ENCODE results near the gene PROP1.
"Not testable (repeated sequence)": the region's sequence is repeated elsewhere in the genome, so short reads cannot be mapped to it uniquely, and the experiment has no call there.

Gene PROP1

DNA sequence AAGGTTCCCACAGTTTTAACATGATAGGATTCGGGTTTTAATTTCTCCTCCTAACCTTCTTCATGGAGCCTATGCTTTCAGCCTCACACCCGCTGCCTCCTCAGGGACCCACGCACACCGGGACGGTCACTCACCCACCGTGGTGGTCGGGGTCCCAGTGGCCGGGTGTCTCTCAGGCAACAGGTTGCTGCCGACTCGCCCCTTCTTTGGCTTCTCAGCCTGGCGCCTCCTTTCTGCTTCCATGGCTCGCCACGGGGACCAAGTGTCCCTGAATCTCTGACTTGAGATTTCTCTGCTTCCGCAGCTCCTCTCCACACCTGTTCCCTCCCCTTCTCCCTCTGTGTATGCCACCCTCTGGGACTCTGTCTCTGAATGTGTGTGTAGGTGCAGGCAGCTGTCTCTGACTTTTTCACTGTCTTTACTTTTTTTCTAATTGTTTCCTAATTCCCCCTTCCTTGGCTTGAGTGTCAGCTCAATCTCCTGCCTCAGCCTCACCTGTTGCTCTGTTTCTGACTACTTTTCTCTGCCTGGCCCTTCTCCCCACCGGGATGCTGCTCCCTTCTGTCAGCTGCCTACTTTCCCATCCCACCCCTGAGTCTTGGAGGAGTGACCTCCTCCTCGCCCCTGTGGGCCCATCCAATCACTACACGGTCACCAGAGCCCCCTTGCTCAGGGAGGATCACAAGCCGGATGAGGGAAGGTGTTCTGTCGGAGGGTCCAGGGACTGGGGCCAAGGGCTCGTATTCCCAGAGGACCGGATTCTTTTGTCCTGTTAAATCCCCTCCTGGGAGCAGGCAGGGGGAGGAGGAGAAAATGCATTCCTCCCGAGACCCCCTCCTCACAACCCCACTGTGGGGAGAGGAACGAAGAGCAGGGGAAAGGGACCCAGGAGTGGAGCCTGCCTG is at the start of gene PROP1:
Gene PROP1 (minus strand): TSS at position 552 of the 905 bp plus-strand sequence. CDS start 309 bp downstream, at position 243.
- no peak for DNase-seq (ENCODE audit: low read depth in 1 of 2, low spot score in 1 of 2)
- in situ Hi-C loops (cut with HindIII; ENCODE audit: low pct_unique_long_range_greater_than_20kb, low sequenced_read_pairs) = no loop called here
- TF ChIP-seq JUND (IDR thresholded peaks at IDR 0.05; ENCODE audit: low read depth) = no peak

DNA sequence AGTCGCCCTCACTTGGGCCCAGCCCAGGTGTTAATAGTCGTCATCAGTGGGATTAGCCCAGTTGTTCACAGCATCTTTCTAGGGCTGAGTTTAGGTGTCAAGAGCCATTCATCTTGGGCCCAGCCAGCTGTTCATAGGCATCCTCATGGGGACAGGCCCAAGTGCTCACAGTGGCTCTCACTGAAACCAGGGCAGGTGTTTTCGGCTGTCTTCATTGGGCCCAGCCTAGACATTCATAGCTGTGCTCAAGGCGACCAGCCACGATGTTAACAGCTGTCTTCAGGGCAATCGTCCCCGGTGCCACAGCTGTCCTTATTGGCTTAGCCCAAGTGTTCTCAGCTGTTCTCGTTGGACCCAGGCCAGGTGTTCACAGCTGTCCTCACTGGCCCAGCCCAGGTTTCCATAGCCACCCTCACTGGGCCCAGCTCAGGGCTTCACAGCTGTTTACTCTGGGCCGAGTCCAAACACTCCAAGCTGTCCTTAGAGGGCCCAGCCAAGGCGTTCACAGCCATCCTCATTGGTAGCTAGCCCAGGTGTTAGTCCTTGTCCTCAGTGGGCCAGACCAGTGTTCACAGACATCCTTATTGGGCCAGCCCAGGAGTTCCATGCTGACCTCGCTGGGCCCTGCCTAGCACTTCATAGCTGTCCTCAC is 23.5 kb upstream of the PROP1 start:
- DNase-seq (ENCODE audit: low read depth in 1 of 2, low spot score in 1 of 2); in situ Hi-C loops (cut with HindIII; ENCODE audit: low pct_unique_long_range_greater_than_20kb, low sequenced_read_pairs): not testable (repeated sequence)

DNA sequence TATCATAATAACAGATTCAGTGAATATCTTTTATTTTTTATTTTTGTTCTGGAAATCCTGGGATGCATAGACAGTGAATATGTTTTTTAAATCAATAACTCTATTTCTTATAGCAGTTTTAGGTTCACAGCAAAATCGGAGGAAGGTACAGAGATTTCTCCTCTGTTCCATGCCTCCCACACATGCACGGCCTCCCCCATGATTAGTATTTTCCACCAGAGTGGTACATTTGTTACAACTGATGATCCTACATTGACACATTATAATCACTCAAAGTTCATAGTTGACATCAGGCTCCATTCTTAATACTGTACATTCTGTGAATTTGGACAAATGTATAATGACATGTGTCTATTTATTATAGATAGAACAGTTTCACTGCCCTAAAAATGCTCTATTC is 16.7 kb upstream of the PROP1 start:
- in situ Hi-C loops (cut with HindIII; ENCODE audit: low pct_unique_long_range_greater_than_20kb, low sequenced_read_pairs); DNase-seq (ENCODE audit: low read depth in 1 of 2, low spot score in 1 of 2): not testable (repeated sequence)

DNA sequence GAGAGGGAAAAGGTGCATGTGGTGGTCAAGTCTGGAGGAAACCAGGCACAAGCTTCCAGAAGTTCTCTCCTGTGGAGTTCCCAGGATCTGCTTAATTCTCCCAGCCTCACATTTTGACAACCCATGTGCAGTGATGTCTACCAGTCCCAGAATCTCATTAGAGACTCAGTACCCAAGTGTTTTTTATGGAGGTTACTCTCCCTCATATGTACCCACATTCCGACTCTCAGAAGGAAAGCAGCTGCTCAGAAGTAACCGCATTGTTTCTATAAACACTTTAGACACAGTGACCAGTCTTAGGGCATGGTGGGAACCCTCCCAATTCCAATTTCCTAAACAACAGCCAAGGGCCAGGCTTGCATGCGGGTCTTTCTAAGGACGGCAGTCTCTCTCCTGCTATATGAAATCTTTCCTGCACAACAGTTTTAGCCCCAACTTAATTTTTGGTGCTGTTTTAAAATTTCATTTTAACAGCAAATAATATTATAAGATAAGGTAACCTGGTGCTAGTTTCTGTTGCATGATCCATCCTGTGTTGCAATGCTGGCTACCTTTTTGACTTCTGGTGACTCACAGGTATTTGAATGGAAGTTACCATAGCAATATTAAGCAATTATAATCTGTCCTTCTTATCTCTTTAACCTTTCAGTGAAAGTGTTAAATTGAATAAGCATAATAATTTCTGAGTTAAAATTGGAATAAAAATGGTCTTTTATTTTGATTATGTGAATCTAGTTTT is 15.9 kb upstream of the PROP1 start:
- DNase-seq (ENCODE audit: low read depth in 1 of 2, low spot score in 1 of 2); in situ Hi-C loops (cut with HindIII; ENCODE audit: low pct_unique_long_range_greater_than_20kb, low sequenced_read_pairs): not testable (repeated sequence)

DNA sequence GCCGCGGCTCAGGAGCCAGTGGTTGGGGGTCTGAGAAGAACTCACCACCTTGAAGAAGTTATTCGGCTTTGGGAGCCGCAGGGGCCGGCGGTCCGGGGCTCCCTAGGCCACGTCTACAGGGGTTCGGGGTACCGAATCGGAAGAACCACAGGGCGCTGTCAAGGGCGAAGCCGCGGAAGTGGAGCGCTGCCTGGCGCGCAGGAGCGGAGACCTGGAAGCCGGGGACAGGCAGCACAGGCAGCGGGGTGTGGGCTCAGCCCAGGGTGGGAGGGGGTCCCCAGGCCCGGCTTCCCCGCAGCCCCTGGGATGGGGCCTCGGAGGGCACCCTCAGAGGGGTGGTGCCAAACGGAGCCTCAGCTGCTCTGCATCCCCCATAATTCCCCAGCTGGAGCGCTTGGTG is 11.2 kb upstream of the PROP1 start:
- DNase-seq (ENCODE audit: low read depth in 1 of 2, low spot score in 1 of 2); in situ Hi-C loops (cut with HindIII; ENCODE audit: low pct_unique_long_range_greater_than_20kb, low sequenced_read_pairs): not testable (repeated sequence)

DNA sequence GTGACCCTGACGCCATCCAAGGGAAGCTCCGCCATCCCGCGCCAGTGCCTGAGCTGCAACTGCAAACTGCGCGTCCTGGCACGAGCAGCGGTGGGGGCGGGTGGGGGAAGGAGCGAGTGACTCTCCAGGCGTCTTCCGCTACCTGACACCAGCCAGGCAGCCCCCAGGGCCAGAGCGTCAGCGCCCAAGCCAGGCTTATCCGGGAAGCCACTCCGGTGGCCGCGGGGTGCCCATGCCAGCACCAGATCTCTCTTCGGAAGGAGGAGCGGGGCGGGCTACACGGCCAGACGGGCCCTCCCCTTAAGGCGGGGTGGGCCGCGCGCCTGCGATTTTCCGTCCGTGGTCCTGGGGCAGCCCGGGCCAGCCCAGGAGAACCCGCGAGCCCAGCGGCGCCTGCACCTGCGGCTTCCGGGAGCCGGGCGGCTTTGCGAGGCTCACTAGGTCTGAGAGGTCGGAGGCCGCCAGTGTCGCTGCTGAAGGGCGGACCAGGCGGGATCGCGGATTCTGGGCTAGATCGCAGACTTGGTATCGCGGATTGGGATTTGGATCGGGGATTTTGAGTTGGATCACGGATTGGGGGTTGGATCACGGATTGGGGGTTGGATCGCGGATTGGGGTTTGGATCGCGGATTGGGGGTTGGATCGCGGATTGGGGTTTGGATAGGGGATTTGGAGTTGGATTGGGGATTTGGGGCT is 10.6 kb upstream of the PROP1 start:
- in situ Hi-C loops (cut with HindIII; ENCODE audit: low pct_unique_long_range_greater_than_20kb, low sequenced_read_pairs); DNase-seq (ENCODE audit: low read depth in 1 of 2, low spot score in 1 of 2): not testable (repeated sequence)

DNA sequence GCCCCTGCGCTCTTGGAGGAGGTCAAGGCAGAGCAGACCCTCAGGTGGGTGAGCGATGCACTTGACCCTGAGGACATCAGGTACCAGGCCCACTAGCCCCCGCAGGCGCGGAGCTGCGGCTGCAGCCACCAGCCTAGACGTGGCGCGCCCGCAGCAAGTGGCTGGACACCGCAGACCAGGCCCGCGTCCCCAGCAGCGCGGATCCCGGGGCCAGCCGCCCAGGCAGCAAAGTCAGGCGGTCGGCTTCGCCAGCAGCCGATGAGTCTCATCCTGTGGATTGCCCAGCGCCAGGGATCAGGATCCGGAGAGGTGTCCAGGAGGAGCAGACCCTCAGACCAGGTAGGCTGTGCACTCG is 10.1 kb upstream of the PROP1 start:
- in situ Hi-C loops (cut with HindIII; ENCODE audit: low pct_unique_long_range_greater_than_20kb, low sequenced_read_pairs); DNase-seq (ENCODE audit: low read depth in 1 of 2, low spot score in 1 of 2): not testable (repeated sequence)

DNA sequence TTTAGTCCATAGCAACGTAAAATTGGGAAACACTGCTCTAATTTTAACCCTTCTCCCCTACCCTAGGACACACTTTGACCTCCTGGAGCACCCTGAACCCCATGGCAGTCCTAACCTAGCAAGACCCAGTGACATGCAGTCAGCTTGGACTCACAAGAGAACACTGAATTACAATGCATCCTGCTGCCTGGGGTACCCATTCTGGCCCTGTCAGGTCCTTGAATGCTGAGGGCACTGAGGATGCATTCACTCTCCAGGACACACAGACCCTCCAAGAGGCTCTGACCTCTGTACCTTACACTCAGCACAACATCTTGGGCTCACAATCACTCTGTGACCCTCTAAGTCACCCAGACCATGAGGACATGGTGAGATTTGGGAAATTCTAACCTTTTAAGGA is 1.8 kb upstream of the PROP1 start:
- no peak for TF ChIP-seq JUND (IDR thresholded peaks at IDR 0.05; ENCODE audit: low read depth)
- no peak for DNase-seq (ENCODE audit: low read depth in 1 of 2, low spot score in 1 of 2)
- in situ Hi-C loops (cut with HindIII; ENCODE audit: low pct_unique_long_range_greater_than_20kb, low sequenced_read_pairs) = no loop called here

DNA sequence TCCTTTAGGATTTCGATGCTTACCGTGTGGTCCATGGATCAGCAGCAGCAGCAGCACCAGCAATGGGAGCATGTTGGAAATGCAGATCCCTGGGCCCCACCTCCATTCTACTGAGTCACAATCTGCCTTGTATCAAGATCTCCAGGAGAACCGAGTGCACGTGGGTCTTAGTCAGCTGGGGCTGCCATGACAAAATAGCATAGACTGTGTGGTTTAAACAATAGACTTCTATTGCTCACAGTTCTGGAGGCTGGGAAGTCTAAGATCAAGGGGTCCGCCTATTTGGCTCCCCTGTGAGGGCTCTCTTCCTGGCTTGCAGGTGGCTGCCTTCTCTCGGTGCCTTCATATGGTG is 1.3 kb upstream of the PROP1 start:
- in situ Hi-C loops (cut with HindIII; ENCODE audit: low pct_unique_long_range_greater_than_20kb, low sequenced_read_pairs) = no loop called here
- DNase-seq (ENCODE audit: low read depth in 1 of 2, low spot score in 1 of 2) = no peak
- no peak for TF ChIP-seq JUND (IDR thresholded peaks at IDR 0.05; ENCODE audit: low read depth)

DNA sequence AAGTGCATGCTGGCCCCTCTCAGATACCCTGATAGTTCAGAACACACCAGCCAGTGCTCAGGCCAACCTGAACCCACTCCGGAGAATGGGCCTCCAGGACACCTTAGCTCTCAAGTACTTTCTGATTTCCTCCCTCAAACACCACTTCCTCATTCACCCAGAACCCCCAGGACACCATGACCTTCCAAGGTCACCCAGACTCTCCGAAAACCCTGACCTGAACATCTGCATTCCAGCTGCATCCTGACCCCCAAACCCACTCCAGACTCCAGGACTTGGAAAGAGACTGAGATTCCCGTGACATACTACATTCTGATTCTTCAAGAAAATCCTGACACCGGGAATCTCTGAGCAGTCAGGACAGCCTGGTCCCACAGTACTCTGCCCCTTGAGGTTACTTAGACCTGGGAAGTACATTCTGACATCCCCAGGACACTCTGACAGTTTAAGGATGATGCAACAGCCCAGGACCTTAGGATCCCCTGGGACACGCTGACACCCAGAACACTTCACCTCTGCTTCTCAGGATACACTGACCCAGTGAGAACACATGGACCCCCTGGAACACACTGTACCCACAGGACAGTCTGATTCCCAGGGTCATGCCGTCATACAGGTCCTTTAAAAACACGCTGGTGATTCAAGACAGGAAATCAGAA is 747 bp upstream of the PROP1 start:
- in situ Hi-C loops (cut with HindIII; ENCODE audit: low pct_unique_long_range_greater_than_20kb, low sequenced_read_pairs) = no loop called here
- TF ChIP-seq JUND (IDR thresholded peaks at IDR 0.05; ENCODE audit: low read depth) = no peak
- DNase-seq (ENCODE audit: low read depth in 1 of 2, low spot score in 1 of 2) = no peak

DNA sequence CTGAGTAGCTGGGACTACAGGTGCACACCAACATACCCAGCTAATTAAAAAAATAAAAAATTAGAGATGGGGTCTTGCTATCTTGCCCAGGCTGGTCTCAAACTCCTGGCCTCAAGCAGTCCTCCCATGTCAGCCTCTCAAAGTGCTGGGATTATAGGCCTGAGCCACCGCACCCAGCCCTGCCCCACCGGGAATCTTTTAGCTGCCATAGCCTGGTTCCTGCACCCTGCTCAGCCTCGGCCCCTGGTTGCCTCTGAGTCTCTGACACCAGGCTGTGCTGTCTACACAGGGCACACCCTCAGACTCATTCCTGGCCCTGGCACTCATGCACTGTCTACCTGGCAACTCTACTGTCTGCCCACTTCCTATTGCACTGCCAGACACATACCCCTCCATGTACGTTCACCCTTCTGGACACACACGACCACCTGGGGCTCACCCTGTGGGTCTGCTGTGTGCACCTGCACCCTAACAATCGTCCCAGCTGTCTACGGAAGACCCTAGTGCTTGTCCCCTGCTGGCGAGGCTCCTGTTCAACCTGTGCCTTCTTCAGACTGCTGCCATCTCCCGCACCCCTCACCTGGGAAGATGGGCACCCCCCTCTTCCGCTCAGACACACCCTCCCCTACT is 1.4 kb downstream of the PROP1 start:
- in situ Hi-C loops (cut with HindIII; ENCODE audit: low pct_unique_long_range_greater_than_20kb, low sequenced_read_pairs) = no loop called here
- DNase-seq (ENCODE audit: low read depth in 1 of 2, low spot score in 1 of 2) = no peak
- no peak for TF ChIP-seq JUND (IDR thresholded peaks at IDR 0.05; ENCODE audit: low read depth)

DNA sequence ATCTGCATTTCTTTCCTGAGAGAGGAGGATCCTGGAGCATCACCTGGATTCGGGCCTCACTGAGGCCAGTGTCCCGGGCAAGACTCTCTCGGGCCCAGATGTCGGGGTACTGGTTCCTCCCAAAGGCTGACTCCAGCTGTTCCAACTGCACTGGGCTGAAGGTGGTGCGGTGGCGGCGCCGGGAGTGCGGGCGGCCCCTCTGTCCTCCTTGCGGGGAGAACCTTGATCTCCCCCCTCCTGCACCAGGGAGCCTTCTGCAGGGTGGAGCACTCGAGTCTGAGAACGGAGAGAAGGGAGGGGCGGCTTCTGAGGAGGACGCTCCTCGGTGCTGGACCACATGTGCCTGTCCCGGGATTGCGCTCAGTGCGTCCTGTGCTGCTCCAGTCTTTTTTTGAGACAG is 2.0 kb downstream of the PROP1 start:
- no peak for TF ChIP-seq JUND (IDR thresholded peaks at IDR 0.05; ENCODE audit: low read depth)
- in situ Hi-C loops (cut with HindIII; ENCODE audit: low pct_unique_long_range_greater_than_20kb, low sequenced_read_pairs) = no loop called here
- no peak for DNase-seq (ENCODE audit: low read depth in 1 of 2, low spot score in 1 of 2)

All from T47D (cell line).